HL-60 (cell line): ENCODE data around the gene HSD17B13.

Experiments used
- CTCF ChIP-seq: IDR thresholded peaks from one replicate; pipeline ENCODE4 v1.5.1; 2011; ENCODE audit warnings: low read length, control low read depth, inconsistent platforms; ENCODE audit not compliant: insufficient read depth
- POLR2AphosphoS5 ChIP-seq: IDR thresholded peaks from 2 replicates; pipeline ENCODE4 v1.6.1; 2012; ENCODE audit warnings: low read depth
- REST ChIP-seq: IDR thresholded peaks from 2 replicates; pipeline ENCODE4 v1.6.1; 2012; ENCODE audit warnings: low read depth; ENCODE audit not compliant: insufficient replicate concordance

GRCh38 chr4:87274803-87275202, 47.9 kb downstream of the HSD17B13 start:
- no peak for TF ChIP-seq CTCF
- no peak for TF ChIP-seq POLR2AphosphoS5
- no peak for TF ChIP-seq REST
